Mesenchymal stem cell (in vitro differentiated cells and primary cell): ENCODE measurements around the gene METTL16.
"Not testable (repeated sequence)": the region's sequence is repeated elsewhere in the genome, so short reads cannot be mapped to it uniquely, and the experiment has no call there.

ENCODE experiments used
- DNase-seq: peaks from one replicate; pipeline ENCODE4 v3.0.0-alpha.2; 2013
- H2AFZ ChIP-seq: one replicate; pipeline ENCODE4 v1.6.1; 2013; ENCODE audit warnings: low read depth, mild to moderate bottlenecking, control low read depth, inconsistent platforms, low read length, moderate library complexity
- H2AK5ac ChIP-seq: 2 replicates; pipeline ENCODE4 v1.6.1; 2013; ENCODE audit warnings: low read length, moderate library complexity, mild to moderate bottlenecking, inconsistent platforms; ENCODE audit not compliant: severe bottlenecking
- H2BK120ac ChIP-seq: one replicate; pipeline ENCODE4 v1.6.1; 2013; ENCODE audit warnings: low read depth, mild to moderate bottlenecking, inconsistent platforms, low read length, moderate library complexity
- H2BK12ac ChIP-seq, 2 experiments: one replicate each; pipeline ENCODE4 v1.6.1; 2013; ENCODE audit warnings: inconsistent platforms in 2 of 2, low read length in 2 of 2, mild to moderate bottlenecking in 2 of 2, moderate library complexity in 2 of 2, control low read depth in 1 of 2
- H2BK15ac ChIP-seq: one replicate; pipeline ENCODE4 v1.6.1; 2013; ENCODE audit warnings: mild to moderate bottlenecking, low read depth, inconsistent platforms; ENCODE audit not compliant: poor library complexity, severe bottlenecking
- H2BK5ac ChIP-seq: 2 replicates; pipeline ENCODE4 v1.6.1; 2013; ENCODE audit warnings: low read depth, mild to moderate bottlenecking, low read length, control low read depth, inconsistent platforms; ENCODE audit not compliant: poor library complexity, severe bottlenecking
- H3K14ac ChIP-seq, 2 experiments: one replicate each; pipeline ENCODE4 v1.6.1; 2013; ENCODE audit warnings: inconsistent platforms in 2 of 2, low read length in 2 of 2, control low read depth in 1 of 2, mild to moderate bottlenecking in 1 of 2, moderate library complexity in 1 of 2
- H3K18ac ChIP-seq, 2 experiments: one replicate each; pipeline ENCODE4 v1.6.1; 2013; ENCODE audit warnings: inconsistent platforms in 2 of 2, low read length in 2 of 2, control low read depth in 1 of 2, low read depth in 1 of 2, mild to moderate bottlenecking in 1 of 2
- H3K23ac ChIP-seq, 2 experiments: one replicate each; pipeline ENCODE4 v1.6.1; 2013; ENCODE audit warnings: inconsistent platforms in 2 of 2, low read length in 2 of 2, mild to moderate bottlenecking in 2 of 2, moderate library complexity in 2 of 2, control low read depth in 1 of 2
- H3K27ac ChIP-seq: 2 replicates; pipeline ENCODE4 v1.5.1; 2013; ENCODE audit warnings: mild to moderate bottlenecking, moderate library complexity, low read length, control low read depth, inconsistent platforms; ENCODE audit not compliant: poor library complexity, severe bottlenecking
- H3K27me3 ChIP-seq, 2 experiments: 2 replicates each; pipeline versions ENCODE4 v1.6.1 to v1.7.0; 2013; ENCODE audit warnings: low read length in 2 of 2, mild to moderate bottlenecking in 2 of 2, moderate library complexity in 2 of 2, control low read depth in 1 of 2, inconsistent platforms in 1 of 2; ENCODE audit not compliant: control insufficient read depth in 1 of 2, insufficient read depth in 1 of 2
- H3K36me3 ChIP-seq, 2 experiments: 2 replicates each; pipeline versions ENCODE4 v1.6.1 to v1.7.0; 2013; ENCODE audit warnings: low read length in 2 of 2, control low read depth in 1 of 2, inconsistent platforms in 1 of 2, low read depth in 1 of 2, mild to moderate bottlenecking in 1 of 2; ENCODE audit not compliant: insufficient read depth in 2 of 2, control insufficient read depth in 1 of 2
- H3K4ac ChIP-seq, 2 experiments: one replicate each; pipeline ENCODE4 v1.6.1; 2013; ENCODE audit warnings: inconsistent platforms in 2 of 2, low read length in 2 of 2, mild to moderate bottlenecking in 2 of 2, moderate library complexity in 2 of 2, control low read depth in 1 of 2, low read depth in 1 of 2
- H3K4me1 ChIP-seq: 2 replicates; pipeline ENCODE4 v1.6.1; 2013; ENCODE audit warnings: low read depth, low read length, control low read depth; ENCODE audit not compliant: control insufficient read depth, insufficient read depth
- H3K4me2 ChIP-seq: 2 replicates; pipeline ENCODE4 v1.6.1; 2013; ENCODE audit warnings: low read length, mild to moderate bottlenecking, inconsistent platforms; ENCODE audit not compliant: poor library complexity, severe bottlenecking
- H3K4me3 ChIP-seq, 2 experiments: 2 replicates each; pipeline versions ENCODE4 v1.5.1 to v1.7.0; 2013; ENCODE audit warnings: low read length in 2 of 2, mild to moderate bottlenecking in 2 of 2, control low read depth in 1 of 2, low read depth in 1 of 2; ENCODE audit not compliant: insufficient read depth in 1 of 2
- H3K79me1 ChIP-seq: replicated peaks from 2 replicates; pipeline ENCODE4 v1.6.1; 2013; ENCODE audit warnings: mild to moderate bottlenecking, control low read depth, low read length, inconsistent platforms; ENCODE audit not compliant: poor library complexity, severe bottlenecking
- H3K9ac ChIP-seq: 2 replicates; pipeline ENCODE4 v1.7.0; 2013; ENCODE audit warnings: mild to moderate bottlenecking, low read length, moderate library complexity
- H3K9me3 ChIP-seq: 2 replicates; pipeline ENCODE4 v1.7.0; 2013; ENCODE audit warnings: mild to moderate bottlenecking, low read length; ENCODE audit not compliant: control insufficient read depth
- H4K8ac ChIP-seq: one replicate; pipeline ENCODE4 v1.6.1; 2013; ENCODE audit warnings: inconsistent platforms, mild to moderate bottlenecking, low read length, moderate library complexity
- H4K91ac ChIP-seq: one replicate; pipeline ENCODE4 v1.6.1; 2013; ENCODE audit warnings: mild to moderate bottlenecking, low read length, inconsistent platforms
- WGBS: methylation state at CpG from one replicate; pipeline ENCODE4 v1.1.7; 2013; ENCODE audit warnings: mixed read lengths; 5-methylcytosine and 5-hydroxymethylcytosine counted together

The METTL16 gene

GRCh38 chr17:2447479-2447878 is 64.2 kb downstream of the METTL16 start:
- not testable (repeated sequence) for H3K27ac ChIP-seq, H3K23ac ChIP-seq, H3K4ac ChIP-seq, H2BK12ac ChIP-seq, H4K91ac ChIP-seq, H3K9me3 ChIP-seq, H3K9ac ChIP-seq, H2BK5ac ChIP-seq, H3K4me2 ChIP-seq, H3K79me1 ChIP-seq, DNase-seq, H3K27me3 ChIP-seq, H2BK15ac ChIP-seq, H3K4me1 ChIP-seq, H2AK5ac ChIP-seq, H3K4me3 ChIP-seq, H3K18ac ChIP-seq, H2BK120ac ChIP-seq, H2AFZ ChIP-seq, H3K14ac ChIP-seq, H4K8ac ChIP-seq, H3K36me3 ChIP-seq
- no CpG with 5 or more reads among the region's 29 CpGs for WGBS

- Histone ChIP-seq H3K4ac (no peak overlapping the region), H3K14ac (no peak overlapping the region), H2BK120ac (no peak overlapping the region), H3K4me1 (peaks cover 4% of the 10 kb centered on the region), H3K36me3 (peaks cover 5 to 6% of the 10 kb centered on the region in 2 experiments), H4K8ac (no peak overlapping the region), H3K23ac (no peak overlapping the region), H3K9ac (no peak overlapping the region), H3K4me3 (no peak overlapping the region), H3K9me3 (no peaks in the 10 kb centered on the region), H2BK5ac (no peak overlapping the region), H4K91ac (no peak overlapping the region), H3K79me1 (peaks cover 3% of the 10 kb centered on the region), H2BK15ac (no peak overlapping the region), H3K4me2 (no peak overlapping the region), H3K18ac (no peak overlapping the region), H2AFZ (no peak overlapping the region), H3K27me3 (no peaks in the 10 kb centered on the region), H2AK5ac (no peak overlapping the region), H2BK12ac (no peak overlapping the region), H3K27ac (no peak overlapping the region)
- WGBS, result 100% methylated on average over 1 of the region's 1 CpG
- no peak for DNase-seq
Observed at GRCh38 chr17:2445638-2446037, 66.0 kb downstream of the METTL16 start.

- Histone ChIP-seq H3K79me1 (peaks cover 5% of the 10 kb centered on the region), H3K4me3 (no peak overlapping the region), H3K23ac (no peak overlapping the region), H3K27ac (no peak overlapping the region), H2BK12ac (no peak overlapping the region), H4K91ac (no peak overlapping the region), H3K27me3 (no peaks in the 10 kb centered on the region), H3K36me3 (peaks cover 5 to 6% of the 10 kb centered on the region in 2 experiments), H4K8ac (no peak overlapping the region), H2BK120ac (no peak overlapping the region), H3K9me3 (no peaks in the 10 kb centered on the region), H3K4ac (no peak overlapping the region), H3K4me1 (peaks cover 4% of the 10 kb centered on the region), H2BK5ac (no peak overlapping the region), H3K9ac (no peak overlapping the region), H3K4me2 (no peak overlapping the region), H2AFZ (no peak overlapping the region), H3K18ac (no peak overlapping the region), H2BK15ac (no peak overlapping the region), H3K14ac (no peak overlapping the region), H2AK5ac (no peak overlapping the region)
- WGBS, result 95% methylated on average over 7 of the region's 8 CpGs
- no peak for DNase-seq
Observed at GRCh38 chr17:2444382-2444781, 67.3 kb downstream of the METTL16 start.

- Histone ChIP-seq H3K4me3 (no peak overlapping the region), H3K18ac (no peak overlapping the region), H3K4me1 (peaks cover 7% of the 10 kb centered on the region), H3K9me3 (no peaks in the 10 kb centered on the region), H3K79me1 (peaks cover 8% of the 10 kb centered on the region), H2BK15ac (no peak overlapping the region), H2BK5ac (no peak overlapping the region), H4K8ac (no peak overlapping the region), H3K9ac (no peak overlapping the region), H3K14ac (no peak overlapping the region), H2BK120ac (no peak overlapping the region), H2BK12ac (no peak overlapping the region), H2AK5ac (no peak overlapping the region), H3K36me3 (peaks cover 16 to 20% of the 10 kb centered on the region in 2 experiments), H3K27ac (no peak overlapping the region), H3K4ac (no peak overlapping the region), H2AFZ (no peak overlapping the region), H3K23ac (no peak overlapping the region), H3K4me2 (no peak overlapping the region), H3K27me3 (no peaks in the 10 kb centered on the region), H4K91ac (no peak overlapping the region)
- no peak for DNase-seq
- WGBS, result 65% methylated on average over 3 of the region's 3 CpGs
Observed at GRCh38 chr17:2442166-2442565, 69.5 kb downstream of the METTL16 start.
